GM21737 (cell line): ENCODE data around the gene SNRPA1.
A peak's percentile ranks its signal among the peaks of the same experiment; 100 is the strongest.

Experiments
- ATAC-seq: cut with Tn5 transposase; IDR thresholded peaks from one replicate; pipeline ENCODE4 v1.9.1; 2021; ENCODE audit warnings: mild to moderate bottlenecking, moderate library complexity; ENCODE audit not compliant: unreplicated experiment

Gene SNRPA1

DNA sequence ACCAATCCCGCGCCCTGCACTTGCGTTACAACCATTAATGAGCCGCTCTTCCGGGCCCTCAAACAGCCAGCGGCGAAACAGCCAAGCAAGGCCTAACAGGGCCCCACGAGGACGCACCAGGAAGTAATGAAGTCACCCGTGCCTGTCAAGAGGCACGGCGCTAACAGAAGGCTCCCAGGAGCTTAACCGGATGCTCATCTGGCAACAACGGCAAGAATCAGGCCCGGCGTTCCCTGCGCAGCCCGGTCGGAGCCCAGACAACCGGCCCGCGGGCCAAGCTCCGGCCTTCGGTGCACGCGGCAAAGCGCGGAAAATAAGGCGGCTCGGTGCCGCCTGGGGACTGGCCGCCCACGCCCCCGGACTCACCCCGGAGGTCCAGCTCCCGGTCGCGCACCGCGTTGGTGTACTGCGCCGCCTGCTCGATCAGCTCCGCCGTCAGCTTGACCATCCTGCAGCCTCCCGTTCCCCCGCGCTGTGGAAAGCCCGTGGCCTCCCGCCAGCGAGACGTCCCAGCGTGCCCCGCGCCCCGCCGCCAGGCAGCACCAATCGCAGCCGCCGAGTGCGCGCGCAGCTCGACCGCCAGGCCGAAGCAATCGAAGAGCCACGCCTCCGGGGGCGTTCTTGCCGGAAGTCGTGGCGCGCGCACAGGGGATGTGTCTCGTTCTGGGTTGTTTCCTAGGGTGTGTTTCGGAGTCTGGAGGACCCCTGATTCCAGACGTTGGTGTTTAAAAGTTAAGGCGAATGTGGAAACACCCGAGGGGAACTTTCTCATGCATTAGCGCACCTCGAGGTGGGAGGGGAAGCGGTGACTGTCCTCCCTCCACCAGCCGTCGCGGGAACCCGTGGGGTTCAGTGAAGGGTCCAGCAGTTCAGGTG, at the start of gene SNRPA1:
SNRPA1 (minus strand) TSS at position 518 of the 876 bp plus-strand sequence; CDS start at position 448, 70 bp downstream.
- peak; percentile 74 for ATAC-seq

DNA sequence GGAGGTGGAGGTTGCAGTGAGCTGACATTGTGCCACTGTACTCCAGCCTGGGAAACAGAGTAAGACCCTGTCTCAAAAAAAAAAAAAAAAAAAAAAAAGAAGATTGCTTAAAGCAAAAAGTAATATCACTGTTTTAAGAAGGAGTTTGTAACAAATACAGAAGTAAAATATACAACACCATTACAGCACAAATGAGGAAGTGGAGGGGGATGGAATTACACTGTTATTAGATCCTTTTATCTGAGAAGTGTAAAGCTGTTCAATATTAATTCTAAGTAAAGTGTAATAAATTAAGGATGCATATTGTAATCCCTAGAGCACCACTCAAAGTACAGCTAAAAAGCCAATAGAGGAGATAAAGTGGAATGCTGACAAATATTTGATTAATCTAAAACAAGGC, 47.0 kb upstream of the SNRPA1 start:
- ATAC-seq = no peak

DNA sequence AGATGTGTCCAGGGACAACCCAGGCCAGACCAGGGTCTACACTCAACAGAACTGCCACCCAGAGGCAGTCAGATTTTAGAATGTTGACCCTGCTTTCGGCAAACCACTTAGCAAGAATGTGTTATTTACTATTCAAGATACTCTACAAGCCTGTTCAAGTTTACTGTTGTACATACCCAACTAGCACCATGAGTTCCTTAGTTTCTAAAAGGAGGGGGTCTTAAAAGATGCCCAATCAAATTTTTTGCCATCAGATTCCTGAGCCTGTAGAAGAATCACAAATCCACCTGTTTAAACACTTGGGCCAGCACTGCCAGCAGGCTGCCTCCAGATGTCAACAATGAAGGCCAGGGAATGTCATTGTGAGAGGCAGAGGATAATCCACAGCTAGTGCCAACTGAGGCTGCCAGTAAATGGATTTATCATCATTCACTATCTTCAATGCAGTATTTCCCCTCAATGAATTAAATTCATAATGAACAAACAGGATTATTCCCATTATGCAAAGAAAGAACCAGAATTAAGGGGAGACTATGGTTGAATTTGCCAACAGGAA, 43.5 kb upstream of the SNRPA1 start:
- ATAC-seq = no peak

DNA sequence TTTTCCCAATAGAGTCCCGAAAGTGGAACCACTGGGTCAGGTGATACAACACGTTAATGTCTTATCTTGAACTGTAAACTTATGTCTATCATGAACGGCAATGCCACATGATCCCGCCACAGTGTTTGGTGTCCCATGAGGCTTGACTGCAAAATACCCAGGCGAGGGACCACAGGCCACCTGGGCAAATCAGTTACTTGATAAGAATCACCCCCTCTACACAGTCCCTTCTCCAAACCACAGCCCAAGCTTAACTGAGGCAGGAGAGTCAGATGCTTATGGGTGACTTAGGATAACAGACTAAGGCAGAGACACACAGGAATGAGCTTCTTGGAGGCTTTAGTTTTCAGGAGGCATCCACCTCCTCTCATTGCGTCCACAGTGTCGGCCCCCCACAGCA, 42.9 kb upstream of the SNRPA1 start:
- ATAC-seq = no peak

DNA sequence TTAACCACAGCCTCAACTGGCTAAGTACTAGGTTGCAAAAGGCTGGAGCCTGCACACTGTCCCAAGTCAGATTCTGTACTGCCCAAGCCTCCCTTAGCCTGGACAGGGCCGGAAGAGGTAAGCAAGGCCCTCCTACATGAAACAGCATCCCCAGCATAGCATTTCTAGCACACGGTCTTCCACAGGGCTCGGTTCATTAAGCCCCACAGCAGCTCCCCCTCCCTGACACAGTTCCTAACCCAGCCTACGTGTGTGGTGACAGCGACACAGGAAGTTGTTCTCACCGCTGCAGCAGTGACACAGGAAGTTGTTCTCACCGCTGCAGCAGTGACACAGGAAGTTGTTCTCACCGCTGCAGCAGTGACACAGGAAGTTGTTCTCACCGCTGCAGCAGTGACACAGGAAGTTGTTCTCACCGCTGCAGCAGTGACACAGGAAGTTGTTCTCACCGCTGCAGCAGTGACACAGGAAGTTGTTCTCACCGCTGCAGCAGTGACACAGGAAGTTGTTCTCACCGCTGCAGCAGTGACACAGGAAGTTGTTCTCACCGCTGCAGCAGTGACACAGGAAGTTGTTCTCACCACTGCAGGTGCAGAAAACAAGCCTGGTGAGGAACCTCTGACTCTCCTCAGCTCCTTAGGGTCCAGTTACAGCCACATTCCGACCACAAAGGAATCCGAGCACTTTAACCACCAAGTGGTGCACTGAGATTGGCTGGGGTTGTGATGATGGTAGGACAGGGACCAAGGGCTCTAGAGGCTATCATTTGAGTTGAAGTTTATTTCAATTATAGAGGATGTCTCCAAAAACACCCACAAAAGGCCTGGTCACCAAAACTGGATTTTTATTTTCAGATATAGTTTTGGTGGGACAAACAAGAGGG, 39.1 kb upstream of the SNRPA1 start:
- ATAC-seq = peak; percentile 49

DNA sequence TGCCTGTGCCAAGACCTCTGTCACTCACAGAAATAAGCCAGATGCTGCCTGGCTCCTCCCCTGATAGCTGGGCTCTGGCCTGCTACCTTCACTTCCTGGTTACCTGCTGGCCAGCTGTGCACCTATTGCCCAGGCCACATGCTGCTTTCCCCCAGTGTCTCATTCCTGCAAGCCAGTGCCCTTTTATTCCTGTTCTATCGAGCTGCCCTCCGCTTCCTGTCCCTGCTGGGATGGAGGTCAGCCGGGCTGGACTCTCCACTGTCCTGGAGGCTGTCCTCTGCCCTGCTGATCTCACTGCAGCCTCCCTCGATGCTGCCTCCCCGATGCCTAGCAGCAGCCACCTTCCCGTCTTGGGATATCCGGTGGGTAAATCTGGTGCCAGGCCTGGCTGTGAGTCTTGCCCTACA, 37.0 kb upstream of the SNRPA1 start:
- no peak for ATAC-seq

DNA sequence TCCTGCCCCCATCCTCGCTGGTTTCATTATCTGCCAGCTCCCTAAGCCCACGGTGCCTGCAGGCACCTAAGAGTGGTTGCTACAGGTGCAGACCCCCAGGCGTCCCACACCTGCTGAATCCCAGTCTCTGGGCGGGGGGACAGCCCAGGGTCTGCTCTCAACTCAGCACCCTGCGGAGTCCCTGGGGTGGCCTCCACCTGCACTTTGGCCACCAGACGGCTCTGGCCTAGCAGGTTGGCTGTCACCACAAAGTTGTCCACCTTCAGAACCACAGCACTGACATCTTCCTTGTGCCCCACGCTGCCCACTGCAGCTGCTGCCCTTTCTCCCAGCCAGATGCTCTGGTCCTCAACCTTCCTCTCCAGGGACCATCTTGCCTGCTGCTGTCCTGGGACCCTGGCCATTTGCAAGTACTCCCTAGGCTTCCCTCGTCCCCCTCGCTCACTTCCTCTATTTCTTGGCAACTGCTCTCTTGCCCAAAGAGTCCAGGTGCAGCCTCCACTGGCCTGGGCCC, 34.9 kb upstream of the SNRPA1 start:
- ATAC-seq = no peak

DNA sequence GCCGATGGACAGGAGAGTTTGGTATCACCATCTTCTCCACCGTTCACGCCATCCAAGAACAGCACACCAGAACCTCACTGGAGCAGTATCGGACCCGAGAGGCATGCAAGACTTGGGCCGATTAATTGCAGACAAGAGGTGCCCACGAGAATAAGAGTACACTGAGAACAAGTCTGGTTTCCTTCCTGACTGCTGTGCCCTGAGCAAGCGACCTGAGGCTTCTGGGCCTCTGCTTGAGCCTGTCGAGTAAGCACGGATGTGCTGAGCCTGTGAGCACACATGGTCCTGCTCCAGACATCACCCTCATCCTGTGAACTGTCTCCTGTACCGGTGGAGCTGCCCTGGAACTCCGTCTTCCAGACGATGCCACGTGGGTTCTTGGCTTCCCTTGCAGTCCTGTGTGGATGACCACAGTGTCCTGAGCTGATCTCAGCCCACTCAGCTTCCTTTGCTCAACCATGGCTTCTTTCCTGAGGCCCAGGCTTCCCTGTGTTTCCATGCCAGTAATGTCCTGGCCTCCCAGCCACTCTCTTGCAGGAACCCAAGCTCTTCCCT, 34.3 kb upstream of the SNRPA1 start:
- no peak for ATAC-seq

DNA sequence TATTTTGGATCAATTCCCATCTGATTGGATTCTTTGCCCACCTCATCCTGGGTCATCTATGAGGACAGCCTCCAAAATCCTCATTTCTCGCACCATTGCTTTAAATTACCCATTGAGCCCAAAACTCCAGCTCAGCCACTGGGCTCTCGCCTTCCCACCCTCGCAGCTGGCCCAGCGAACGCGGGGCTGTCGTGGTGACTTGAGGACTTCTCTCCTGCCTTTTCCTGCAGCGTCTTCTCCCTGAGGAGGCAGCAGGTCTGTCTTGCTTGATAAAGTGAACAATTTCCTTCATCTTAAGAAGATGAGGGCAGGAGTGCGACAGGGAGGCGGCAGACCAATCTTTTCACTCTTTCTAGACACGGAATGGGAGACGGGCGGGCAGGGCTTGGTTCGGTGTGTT, 33.0 kb upstream of the SNRPA1 start:
- ATAC-seq = no peak

DNA sequence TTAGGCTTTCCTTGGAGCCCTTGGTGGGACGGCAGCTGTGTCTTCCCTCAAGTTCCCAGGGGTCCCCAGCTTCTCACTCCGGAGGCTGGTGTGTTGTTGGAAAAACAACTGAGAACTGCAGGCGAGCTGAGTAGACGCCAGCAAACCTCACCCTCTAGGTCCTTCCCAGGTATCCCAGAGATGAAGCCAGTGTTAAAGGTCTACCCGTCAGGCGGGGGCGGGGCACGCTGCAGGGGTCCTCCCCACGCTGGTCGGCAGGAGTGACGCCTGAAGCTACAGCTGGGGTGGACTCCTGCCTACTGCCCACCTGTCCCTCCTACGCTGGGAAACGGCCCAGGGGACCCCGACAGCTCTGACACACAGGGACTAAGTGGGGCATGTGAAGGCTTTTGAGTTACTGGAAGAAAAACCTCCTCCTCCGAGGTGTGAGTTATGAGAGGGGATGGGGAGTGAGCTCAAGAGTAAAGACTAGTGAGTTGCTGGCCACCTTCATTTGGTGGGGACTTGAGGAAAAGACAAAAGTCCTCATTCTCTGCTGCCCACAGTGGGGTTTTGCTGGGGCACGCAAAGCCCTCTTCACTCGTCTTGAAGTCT, 32.2 kb upstream of the SNRPA1 start:
- ATAC-seq = no peak

DNA sequence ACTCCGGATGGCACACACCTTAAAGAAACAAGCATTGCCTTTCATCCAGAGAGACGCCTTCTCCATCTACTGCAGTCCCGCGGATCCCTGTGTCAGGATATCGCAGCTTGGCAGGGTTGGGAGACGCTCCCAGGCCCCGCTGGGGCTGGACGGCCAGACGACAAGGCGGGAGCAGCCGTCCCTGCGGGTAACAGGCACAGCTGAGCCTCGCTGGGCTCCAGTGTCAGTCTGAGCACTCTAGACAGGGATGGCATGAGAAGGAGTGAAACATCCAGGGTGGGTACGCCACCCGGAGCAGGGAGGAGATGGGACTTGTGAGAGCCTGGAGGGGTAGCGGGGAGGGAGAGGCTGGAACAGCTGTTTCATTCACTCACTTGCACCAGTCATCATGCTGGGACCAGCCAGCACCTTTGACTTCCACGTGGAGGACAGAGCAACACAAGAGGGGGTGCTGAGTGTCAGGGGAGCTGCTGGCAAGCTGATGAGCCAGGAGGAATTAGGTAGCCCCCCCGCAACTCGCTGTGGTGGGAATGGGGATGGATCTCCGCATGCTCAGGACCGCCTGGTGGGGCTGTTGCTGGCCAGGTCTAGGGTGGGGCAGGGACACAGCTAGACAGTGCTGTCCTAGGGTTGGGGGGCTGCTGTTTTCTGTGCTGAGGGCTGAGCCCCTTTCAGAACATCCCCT, 31.6 kb upstream of the SNRPA1 start:
- no peak for ATAC-seq

DNA sequence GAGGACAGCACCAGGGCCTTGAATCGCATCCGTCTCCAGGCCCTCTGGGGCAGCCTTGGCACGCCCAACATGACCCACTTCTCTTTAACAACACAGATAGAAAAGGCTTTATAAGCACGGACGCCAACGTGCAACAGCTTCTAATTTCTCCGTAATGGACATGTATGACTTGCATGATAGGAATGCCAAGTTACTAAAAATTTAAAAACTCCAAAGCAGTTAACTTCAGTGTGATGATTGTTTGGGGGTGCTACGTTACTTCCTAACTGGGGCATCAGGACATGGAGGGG, 30.9 kb upstream of the SNRPA1 start:
- no peak for ATAC-seq

DNA sequence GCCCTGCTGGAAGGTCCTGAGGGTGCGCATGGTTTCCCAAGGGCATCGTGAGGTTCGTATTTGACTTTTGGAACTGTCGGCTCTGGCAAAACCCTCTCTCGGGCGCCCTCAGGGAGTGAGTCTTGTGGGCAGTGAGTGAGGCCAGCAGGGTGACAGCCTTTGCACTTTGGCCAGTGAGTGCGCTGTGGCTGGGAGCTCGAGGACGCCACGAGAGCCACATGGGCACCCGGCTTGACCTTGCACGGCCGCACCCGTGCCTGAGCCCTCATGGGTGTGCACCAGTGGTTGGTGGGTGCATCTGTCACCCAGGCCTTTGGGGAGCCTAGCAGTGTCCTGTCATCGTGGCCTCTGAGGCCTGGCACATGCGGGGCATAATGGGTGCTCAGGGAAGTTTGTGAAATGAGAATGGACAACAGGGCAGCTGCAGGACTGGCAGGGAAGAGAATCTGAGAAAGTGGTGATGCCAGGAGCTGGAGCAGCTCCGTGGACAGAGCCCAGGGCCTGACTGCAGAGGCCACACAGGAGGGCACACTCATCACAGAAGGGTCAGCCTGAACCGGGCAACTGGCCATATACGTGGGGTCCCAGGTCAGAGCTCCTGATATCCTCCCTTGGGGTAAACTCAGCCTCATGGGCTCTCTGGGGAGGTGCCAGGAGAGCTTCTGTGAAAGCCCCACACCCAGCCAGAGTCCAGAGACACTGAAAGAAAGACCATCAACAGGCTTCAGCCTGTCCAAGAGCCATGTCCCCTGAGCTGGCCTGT, 30.4 kb upstream of the SNRPA1 start:
- ATAC-seq = no peak

DNA sequence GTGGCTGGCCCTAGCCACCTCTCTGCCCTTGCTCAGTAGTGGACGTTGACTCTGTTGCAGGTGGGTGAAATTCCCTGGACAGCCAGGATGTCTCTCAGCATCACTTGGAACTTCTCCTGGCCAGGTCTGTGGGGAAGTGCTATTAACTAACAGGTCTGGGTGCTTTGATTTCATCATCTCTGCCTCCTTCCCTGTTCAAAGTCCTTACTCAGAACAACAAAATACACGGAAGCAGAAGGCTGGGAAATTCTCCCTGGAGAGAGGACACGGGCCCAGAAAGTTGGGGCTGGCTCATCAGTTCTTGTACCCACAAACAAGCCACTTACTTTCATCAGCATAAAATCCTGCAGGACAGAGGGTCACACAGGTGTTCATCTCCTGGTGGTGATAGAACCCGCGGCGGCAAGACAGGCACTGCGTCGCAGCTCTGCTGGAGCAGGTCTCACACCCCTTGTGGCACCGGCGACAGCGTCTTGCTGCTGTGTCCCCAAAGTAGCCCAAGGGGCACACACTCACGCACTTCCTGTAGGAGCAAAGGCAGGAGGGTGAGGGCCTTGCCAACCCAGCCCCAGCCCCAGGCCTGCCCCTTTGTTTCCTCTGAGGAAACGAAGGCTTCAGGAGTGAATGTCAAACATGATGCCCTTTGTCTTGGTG, 29.6 kb upstream of the SNRPA1 start:
- ATAC-seq = no peak

DNA sequence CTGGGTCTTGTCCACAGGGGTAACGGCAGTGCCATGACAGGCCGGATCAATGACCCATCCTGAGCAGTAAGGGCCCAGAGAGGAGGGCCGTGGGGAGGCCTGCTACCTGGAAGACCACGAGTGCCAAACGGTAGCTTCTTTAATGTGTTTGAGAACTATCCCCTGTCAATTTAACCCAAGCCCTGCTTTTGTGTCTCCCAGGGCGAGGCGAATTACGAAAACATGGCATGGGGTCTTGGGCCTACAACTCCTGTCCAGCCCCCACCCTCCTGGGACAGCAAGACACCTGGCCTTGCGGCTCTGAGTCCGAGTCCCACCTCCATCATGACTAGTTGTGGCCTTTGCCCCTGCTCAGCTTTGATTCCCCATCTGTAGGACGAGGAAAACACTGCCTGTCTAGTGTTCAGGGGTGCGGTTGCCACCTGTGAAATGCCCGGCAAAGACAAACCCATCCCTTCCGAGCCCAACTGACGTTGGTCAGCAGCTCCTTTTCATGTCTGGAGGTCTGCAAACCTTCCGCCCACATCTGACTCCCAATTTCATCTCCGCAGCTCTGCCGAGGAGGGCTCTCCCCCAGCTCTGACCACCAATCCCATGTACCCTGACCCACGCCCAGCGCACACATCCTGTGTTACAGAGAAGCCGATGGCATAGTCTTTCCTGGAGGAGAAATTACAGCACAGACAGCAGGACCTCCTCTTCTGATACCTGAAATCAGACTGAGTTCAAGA, 28.9 kb upstream of the SNRPA1 start:
- ATAC-seq = no peak

DNA sequence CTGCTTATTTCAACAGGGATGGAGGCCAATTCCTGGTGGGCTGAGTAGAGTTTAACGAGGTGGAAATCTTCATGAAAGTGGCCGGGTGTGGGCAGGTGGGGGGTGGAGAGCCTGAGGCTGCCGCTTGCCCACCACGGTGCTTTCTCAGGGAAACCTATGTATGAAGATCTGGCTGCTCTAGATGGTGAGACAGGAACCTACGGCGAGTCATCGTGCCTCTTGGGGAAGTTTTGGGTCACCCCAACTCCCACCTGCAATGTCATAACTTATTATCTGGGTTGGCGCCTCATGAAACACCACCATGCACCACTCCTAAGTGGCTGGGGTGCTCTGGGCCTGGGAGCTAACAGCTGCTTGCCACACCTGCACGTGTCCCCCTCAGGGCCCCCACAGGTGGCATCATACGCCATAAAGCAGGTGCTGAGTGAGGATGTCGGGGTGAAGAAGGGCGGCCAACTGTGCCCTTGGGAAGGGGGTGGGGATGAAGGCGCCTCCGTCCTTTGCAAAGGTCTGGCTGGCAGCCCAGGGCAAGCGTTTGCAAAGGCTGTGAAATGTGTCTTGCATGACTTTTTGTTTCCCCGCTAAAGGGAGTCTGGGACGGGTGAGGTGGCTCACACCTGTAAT, 27.9 kb upstream of the SNRPA1 start:
- no peak for ATAC-seq

DNA sequence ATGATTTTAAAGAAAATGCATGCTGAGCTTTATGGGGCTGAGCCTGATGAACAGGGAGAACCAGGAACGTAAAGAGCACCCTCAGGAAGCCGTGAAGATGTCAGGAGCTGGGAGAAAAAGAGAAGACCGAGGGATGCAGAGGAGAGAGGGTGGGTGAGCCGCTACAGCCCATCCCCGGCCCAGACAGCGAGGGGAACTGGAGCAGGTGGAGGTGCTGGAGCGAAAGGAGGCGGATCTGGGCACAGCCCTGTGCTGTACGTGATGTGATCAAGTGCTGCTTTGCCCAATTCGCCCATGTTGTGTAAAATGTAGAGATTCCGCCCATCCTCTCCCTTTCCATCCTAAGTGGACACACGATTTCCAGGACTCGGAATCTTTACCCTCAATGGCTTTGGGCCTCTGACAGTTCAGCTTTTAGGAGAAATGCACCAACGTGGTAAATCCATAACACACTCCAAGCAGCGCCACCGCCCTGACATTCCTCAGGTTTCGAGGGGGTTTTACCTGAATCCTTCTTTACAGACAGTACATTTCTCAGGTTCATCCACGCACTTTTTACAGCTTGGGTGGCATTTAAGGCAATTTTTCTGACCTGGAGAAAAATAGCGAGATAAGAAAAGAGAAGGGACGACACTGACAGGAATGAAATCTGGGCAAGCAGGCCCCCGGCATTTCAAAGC, 27.1 kb upstream of the SNRPA1 start:
- no peak for ATAC-seq
